Upper lobe of right lung (tissue), 1 donor: ENCODE measurements around the gene IL3. TPM values are rescaled to one million over a fixed set of nuclear protein-coding genes. Genes with fewer than 3 reads are reported as not detected.
A peak's percentile ranks its signal among the peaks of the same experiment; 100 is the strongest.

Experiments used
- ATAC-seq: fragments of 200-7000 bp; cut with Tn5 transposase; one replicate; pipeline ENCODE4 v1.9.1; 2020; ENCODE audit warnings: mild to moderate bottlenecking, moderate library complexity
- DNase-seq: peaks from one replicate; pipeline ENCODE4 v3.0.0-alpha.2; 2020
- H3K27ac ChIP-seq: fragments of 200-600 bp; one replicate; pipeline ENCODE4 v1.8.0; 2022
- H3K27me3 ChIP-seq: fragments of 200-600 bp; one replicate; pipeline ENCODE4 v1.8.0; 2022; ENCODE audit warnings: mild to moderate bottlenecking
- H3K36me3 ChIP-seq: fragments of 200-600 bp; one replicate; pipeline ENCODE4 v1.8.0; 2022
- H3K4me1 ChIP-seq: fragments of 200-600 bp; one replicate; pipeline ENCODE4 v1.8.0; 2022
- H3K4me3 ChIP-seq: fragments of 200-600 bp; one replicate; pipeline ENCODE4 v1.8.0; 2022; ENCODE audit warnings: mild to moderate bottlenecking
- H3K9me3 ChIP-seq: fragments of 200-600 bp; one replicate; pipeline ENCODE4 v1.8.0; 2022
- CTCF ChIP-seq: fragments of 200-600 bp; IDR thresholded peaks from one replicate; pipeline ENCODE4 v1.8.0; 2022; ENCODE audit warnings: antibody characterized with exemption
- intact Hi-C: fragments of 100-400 bp; cut with DNase I; formaldehyde crosslinking; loops from one replicate; pipeline ENCODE4 v1.11.0; 2022
- total RNA-seq: library from RNA; stranded (reverse); fragmentation: NEBNext Ultra II Directional; extraction: Animal tissue kit (Norgen Biotek cat#: 25700); gene quantifications from one replicate; pipeline ENCODE4 v1.2.1, GENCODE V29; 2021
- donor health status: DM: no; HTN: yes; CAD: no; lungs with severe emphysema.

IL3 gene
- total RNA-seq, 1 donor from 2014 or later: not detected

DNA sequence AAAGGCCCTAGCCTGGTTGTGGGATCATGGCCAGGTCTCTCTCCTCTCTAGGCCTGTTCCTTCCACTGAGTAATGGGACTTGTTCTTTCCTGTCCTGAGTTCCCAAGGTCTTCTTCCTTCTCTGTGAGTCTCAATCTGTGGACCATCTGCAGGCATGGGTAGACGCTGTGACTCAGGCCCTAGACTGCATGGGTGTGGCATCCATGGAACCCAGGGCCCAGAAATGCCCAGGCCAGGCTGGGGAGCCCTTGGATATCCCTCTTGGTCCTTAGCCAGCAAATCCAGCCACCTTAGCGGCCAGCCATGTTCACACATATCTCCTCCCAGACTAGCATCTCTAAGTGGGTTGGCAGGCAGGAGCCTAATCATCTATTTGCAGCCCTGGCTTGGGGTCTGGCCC lies 46.7 kb upstream of the IL3 start:
- peak; percentile 40 for DNase-seq
- Histone ChIP-seq H3K27ac (no peak overlapping the region), H3K9me3 (no peaks in the 10 kb centered on the region), H3K4me1 (peaks cover 6% of the 10 kb centered on the region), H3K27me3 (peaks cover 34% of the 10 kb centered on the region), H3K4me3 (no peak overlapping the region), H3K36me3 (no peaks in the 10 kb centered on the region)
- no peak for TF ChIP-seq CTCF
- intact Hi-C loops: no loop called here
- ATAC-seq: no peak

DNA sequence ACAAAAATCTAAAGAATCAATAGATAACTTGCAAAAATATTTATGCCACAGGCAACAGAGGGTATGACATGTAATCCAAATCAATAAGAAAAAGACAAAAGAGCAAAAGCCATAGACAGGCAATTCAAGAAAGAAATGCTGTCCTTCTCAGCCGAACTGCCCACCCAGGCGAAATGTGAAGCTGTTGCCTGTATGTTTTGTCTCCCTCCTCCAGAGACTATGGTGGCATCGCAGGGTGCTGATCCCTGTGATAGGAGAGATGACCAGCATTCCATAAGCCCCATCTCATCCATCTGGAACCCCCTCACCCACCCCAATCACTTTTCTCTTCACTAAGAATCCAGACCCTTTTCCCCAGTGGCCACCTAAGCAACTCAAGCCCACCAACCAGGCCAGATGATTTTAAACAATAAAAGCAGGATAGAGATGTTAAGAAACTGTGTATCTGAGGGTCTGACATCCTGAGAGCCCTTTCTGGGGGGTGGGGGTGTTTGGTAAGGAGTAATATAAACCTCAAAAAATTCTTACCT lies 43.7 kb upstream of the IL3 start:
- no peak for DNase-seq
- Histone ChIP-seq H3K36me3 (no peaks in the 10 kb centered on the region), H3K27me3 (peaks cover 22% of the 10 kb centered on the region), H3K27ac (no peak overlapping the region), H3K4me3 (no peak overlapping the region), H3K9me3 (no peaks in the 10 kb centered on the region), H3K4me1 (no peaks in the 10 kb centered on the region)
- no peak for TF ChIP-seq CTCF
- no peak for ATAC-seq
- intact Hi-C loops: no loop called here

- Histone ChIP-seq H3K4me3 (no peak overlapping the region), H3K4me1 (no peaks in the 10 kb centered on the region), H3K27me3 (peaks cover 17% of the 10 kb centered on the region), H3K27ac (no peak overlapping the region), H3K9me3 (no peaks in the 10 kb centered on the region), H3K36me3 (no peaks in the 10 kb centered on the region)
- intact Hi-C loops: no loop called here
- ATAC-seq: no peak
- TF ChIP-seq CTCF: no peak
- no peak for DNase-seq
Measured at GRCh38 chr5:132017316-132017715, 43.1 kb upstream of the IL3 start.

- H3K27me3 ChIP-seq: peaks cover 16% of the 10 kb centered on the region
- no peak for DNase-seq
- H3K4me3 ChIP-seq: no peak overlapping the region
- no peaks in the 10 kb centered on the region for H3K9me3 ChIP-seq
- H3K27ac ChIP-seq: no peak overlapping the region
- no peaks in the 10 kb centered on the region for H3K36me3 ChIP-seq
- no peaks in the 10 kb centered on the region for H3K4me1 ChIP-seq
- no peak for TF ChIP-seq CTCF
- ATAC-seq: no peak
- intact Hi-C loops: no loop called here
Measured at GRCh38 chr5:132017738-132018625, 42.5 kb upstream of the IL3 start.

- Histone ChIP-seq H3K27ac (no peak overlapping the region), H3K36me3 (no peaks in the 10 kb centered on the region), H3K4me3 (no peak overlapping the region), H3K27me3 (peaks cover 16% of the 10 kb centered on the region), H3K4me1 (no peaks in the 10 kb centered on the region), H3K9me3 (no peaks in the 10 kb centered on the region)
- ATAC-seq (no peak), DNase-seq (no peak)
- intact Hi-C loops: no loop called here
- TF ChIP-seq CTCF: no peak
Measured at GRCh38 chr5:132019337-132019736, 41.1 kb upstream of the IL3 start.
